HCT116 (cell line): Measurements from ENCODE around the gene MBD5. TPM values are rescaled to one million over a fixed set of nuclear protein-coding genes. Genes with fewer than 3 reads are reported as not detected.

Experiments used
- ATAC-seq: fragments of 200-7000 bp; cut with Tn5 transposase; 2 replicates; pipeline ENCODE4 v1.9.1; 2020; ENCODE audit warnings: mild to moderate bottlenecking, moderate library complexity
- BruUV-seq: library from RNA; stranded (reverse); fragments of 400-500 nt; replicated peaks from 2 replicates; lab custom pipeline; 2021; lab: Mats Ljungman, UMichigan
- CTCF ChIA-PET: fragments of 300-600 bp; sonication (Branson Sonifier 250); formaldehyde crosslinking; loops from one replicate; lab custom pipeline; 2021; ENCODE audit warnings: antibody characterized with exemption; lab: Charles Lee
- POLR2A ChIA-PET: fragments of 300-600, 350-600 bp; sonication (Branson Sonifier 250); formaldehyde crosslinking; loops from one replicate; lab custom pipeline; 2021; ENCODE audit warnings: antibody characterized with exemption; lab: Charles Lee
- RAD21 ChIA-PET, 2 experiments: fragments of 300-600 bp; sonication (Branson Sonifier 250); formaldehyde crosslinking; loops; one replicate each; lab custom pipeline; 2023; ENCODE audit warnings: low total read pairs in 2 of 2; ENCODE audit not compliant: uncharacterized antibody in 2 of 2, unreplicated experiment in 2 of 2, low non-redundant PET in 1 of 2; lab: Charles Lee
- DNase-seq: peaks from one replicate; pipeline ENCODE4 v3.0.0-alpha.2; 2010; ENCODE audit warnings: low read depth, low spot score
- H2AFZ ChIP-seq: fragments of 200-600 bp; shearing (Covaris generic), sonication (generic); 2 replicates; pipeline ENCODE4 v1.6.1; 2017; ENCODE audit warnings: low read depth, mixed run types, mixed read lengths, antibody characterized with exemption, low read length; ENCODE audit not compliant: poor library complexity, severe bottlenecking
- H3K27ac ChIP-seq: 2 replicates; pipeline ENCODE4 v1.5.1; 2012; ENCODE audit warnings: low read depth, low read length
- H3K27me3 ChIP-seq: fragments of 200-600 bp; sonication (generic); 2 replicates; pipeline ENCODE4 v1.6.1; 2016; ENCODE audit warnings: mixed run types, low read length, mixed read lengths; ENCODE audit not compliant: insufficient read depth
- H3K36me3 ChIP-seq, 2 experiments: fragments of 200-500 bp in 1 of 2; fragments of 200-600 bp in 1 of 2; sonication (Bioruptor generic) in 1 of 2; sonication (generic) in 1 of 2; 2 replicates each; pipeline versions ENCODE4 v1.5.1 to v1.6.1; 2014 to 2016; ENCODE audit warnings: low read length in 2 of 2, inconsistent platforms in 1 of 2, mixed read lengths in 1 of 2, mixed run types in 1 of 2; ENCODE audit not compliant: insufficient read depth in 2 of 2, control insufficient read depth in 1 of 2
- H3K4me1 ChIP-seq, 2 experiments: fragments of 200-600 bp in 1 of 2; sonication (generic) in 1 of 2; 2 replicates each; pipeline versions ENCODE4 v1.5.1 to v1.6.1; 2012 to 2017; ENCODE audit warnings: low read length in 2 of 2, inconsistent platforms in 1 of 2, mild to moderate bottlenecking in 1 of 2, mixed read lengths in 1 of 2, mixed run types in 1 of 2, moderate library complexity in 1 of 2; ENCODE audit not compliant: insufficient read depth in 2 of 2, control insufficient read depth in 1 of 2
- H3K4me2 ChIP-seq: fragments of 200-600 bp; sonication (generic); 2 replicates; pipeline ENCODE4 v1.6.1; 2017; ENCODE audit warnings: mixed run types, low read length, mixed read lengths
- H3K4me3 ChIP-seq, 2 experiments: fragments of 200-600 bp in 1 of 2; sonication (generic) in 1 of 2; replicated peaks in 1 of 2; 2 replicates each; pipeline ENCODE4 v1.5.1; 2011 to 2016; ENCODE audit warnings: low read length in 2 of 2, control low read depth in 1 of 2, low read depth in 1 of 2, mild to moderate bottlenecking in 1 of 2, mixed read lengths in 1 of 2, mixed run types in 1 of 2
- H3K79me2 ChIP-seq: fragments of 200-600 bp; sonication (generic); 2 replicates; pipeline ENCODE4 v1.6.1; 2017; ENCODE audit warnings: mild to moderate bottlenecking, mixed run types, low read length, moderate library complexity, mixed read lengths; ENCODE audit not compliant: insufficient read depth
- H3K9ac ChIP-seq: fragments of 200-600 bp; sonication (generic); 2 replicates; pipeline ENCODE4 v1.6.1; 2016; ENCODE audit warnings: low read length, mixed read lengths
- H3K9me2 ChIP-seq: fragments of 200-600 bp; sonication (generic), shearing (Covaris generic); 2 replicates; pipeline ENCODE4 v1.6.1; 2017; ENCODE audit warnings: mixed run types, mild to moderate bottlenecking, moderate library complexity; ENCODE audit not compliant: insufficient read depth
- H3K9me3 ChIP-seq, 2 experiments: fragments of 200-500 bp in 1 of 2; fragments of 200-600 bp in 1 of 2; sonication (Bioruptor generic) in 1 of 2; sonication (generic) in 1 of 2; 2 replicates each; pipeline ENCODE4 v1.6.1; 2014 to 2017; ENCODE audit warnings: low read length in 2 of 2, mixed read lengths in 2 of 2, inconsistent platforms in 1 of 2, low read depth in 1 of 2, mild to moderate bottlenecking in 1 of 2, mixed run types in 1 of 2, moderate library complexity in 1 of 2; ENCODE audit not compliant: control insufficient read depth in 1 of 2, insufficient read depth in 1 of 2
- H4K20me1 ChIP-seq: fragments of 200-600 bp; sonication (generic), shearing (Covaris generic); 2 replicates; pipeline ENCODE4 v1.6.1; 2017; ENCODE audit warnings: mixed run types, mild to moderate bottlenecking, moderate library complexity; ENCODE audit not compliant: insufficient read depth
- CBX3 ChIP-seq: IDR thresholded peaks from 2 replicates; pipeline ENCODE4 v1.6.1; 2012; ENCODE audit warnings: low read depth
- CEBPB ChIP-seq: IDR thresholded peaks from 2 replicates; pipeline ENCODE4 v1.6.1; 2012; ENCODE audit warnings: low read depth
- CTCF ChIP-seq, 3 experiments: fragments of 200-600 bp in 1 of 3; sonication (generic) in 1 of 3; IDR thresholded peaks in 2 of 3; conservative IDR thresholded peaks in 1 of 3; 2 replicates each; pipeline ENCODE4 v1.5.1; 2012 to 2017; ENCODE audit warnings: low read depth in 2 of 3, low read length in 2 of 3, antibody characterized with exemption in 1 of 3, borderline replicate concordance in 1 of 3, control low read depth in 1 of 3, mild to moderate bottlenecking in 1 of 3, mixed read lengths in 1 of 3, mixed run types in 1 of 3, moderate library complexity in 1 of 3; ENCODE audit not compliant: insufficient read depth in 1 of 3
- EGR1 ChIP-seq: IDR thresholded peaks from 2 replicates; pipeline ENCODE4 v1.6.1; 2012; ENCODE audit warnings: low read depth
- ELF1 ChIP-seq: IDR thresholded peaks from 2 replicates; pipeline ENCODE4 v1.6.1; 2012; ENCODE audit warnings: low read depth, borderline replicate concordance
- EZH2 ChIP-seq: fragments of 200-600 bp; sonication (generic); IDR thresholded peaks from 2 replicates; pipeline ENCODE4 v1.6.1; 2017; ENCODE audit warnings: antibody characterized with exemption, mixed run types
- EZH2phosphoT487 ChIP-seq: fragments of 200-600 bp; IDR thresholded peaks from 2 replicates; pipeline ENCODE4 v1.6.1; 2018; ENCODE audit warnings: antibody characterized with exemption, borderline replicate concordance
- FOSL1 ChIP-seq: IDR thresholded peaks from 2 replicates; pipeline ENCODE4 v1.6.1; 2012; ENCODE audit warnings: low read depth
- JUND ChIP-seq: IDR thresholded peaks from 2 replicates; pipeline ENCODE4 v1.6.1; 2012
- POLR2A ChIP-seq: IDR thresholded peaks from 2 replicates; pipeline ENCODE4 v1.7.0; 2011; ENCODE audit warnings: borderline replicate concordance; ENCODE audit not compliant: insufficient read depth, insufficient read length; ENCODE audit errors: extremely low read depth
- POLR2AphosphoS5 ChIP-seq: IDR thresholded peaks from 2 replicates; pipeline ENCODE4 v1.6.1; 2011; ENCODE audit warnings: mild to moderate bottlenecking, low read depth, low read length, moderate library complexity
- RAD21 ChIP-seq: IDR thresholded peaks from 2 replicates; pipeline ENCODE4 v1.6.1; 2012; ENCODE audit warnings: low read depth, mild to moderate bottlenecking
- SIN3A ChIP-seq: IDR thresholded peaks from 2 replicates; pipeline ENCODE4 v1.6.1; 2012; ENCODE audit warnings: low read depth
- SP1 ChIP-seq: IDR thresholded peaks from 2 replicates; pipeline ENCODE4 v1.6.1; 2012; ENCODE audit warnings: low read depth
- TCF7L2 ChIP-seq: IDR thresholded peaks from 2 replicates; pipeline ENCODE4 v1.7.0; 2011; ENCODE audit warnings: borderline replicate concordance, inconsistent platforms; ENCODE audit not compliant: insufficient read depth, insufficient read length; ENCODE audit errors: extremely low read depth
- YY1 ChIP-seq: IDR thresholded peaks from 2 replicates; pipeline ENCODE4 v1.6.1; 2011; ENCODE audit warnings: low read length, low read depth, moderate library complexity, mild to moderate bottlenecking; ENCODE audit not compliant: insufficient replicate concordance; ENCODE audit errors: extremely low read depth
- ZFX ChIP-seq: fragments of 450-650 bp; IDR thresholded peaks from 2 replicates; pipeline ENCODE4 v1.6.1; 2017
- ZNF274 ChIP-seq: fragments of 200-500 bp; sonication (Bioruptor generic); IDR thresholded peaks from 2 replicates; pipeline ENCODE4 v1.6.1; 2014; ENCODE audit warnings: mild to moderate bottlenecking, low read depth, low read length, inconsistent platforms
- intact Hi-C: fragments of 100-400 bp; cut with micrococcal nuclease; formaldehyde crosslinking; loops from 2 replicates; pipeline ENCODE4 v1.10.0; 2022
- total RNA-seq: library from RNA; stranded (reverse); gene quantifications from one replicate; pipeline ENCODE4 v1.2.1, GENCODE V29; 2021; ENCODE audit not compliant: unreplicated experiment

MBD5 gene
- total RNA-seq, 1 experiment from 2014 or later = 20.5 TPM

DNA sequence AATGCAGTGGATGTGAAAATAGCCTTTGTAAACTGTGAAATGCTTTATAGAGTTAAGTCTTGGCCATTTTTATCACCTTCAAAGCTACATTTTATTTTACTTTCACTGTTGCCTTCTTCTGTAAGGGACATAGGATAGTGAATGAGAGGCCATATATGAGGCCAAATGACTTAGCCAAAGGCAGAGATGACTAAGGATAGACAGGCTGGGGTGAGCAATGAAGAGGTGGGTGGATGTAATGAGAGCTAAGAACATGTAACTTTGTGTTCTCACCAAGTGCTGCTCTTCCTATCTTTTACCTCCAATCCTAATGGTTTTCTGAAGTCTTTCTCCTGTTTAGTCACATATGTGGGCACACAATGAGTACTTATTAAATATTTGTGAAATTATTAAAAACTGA lies 101.9 kb downstream of the MBD5 start:
- ATAC-seq = no peak
- ChIA-PET POLR2A (no interaction called here), CTCF (no interaction called here), RAD21 (no interaction called here)
- no peaks in the 10 kb centered on the region for H3K4me1 ChIP-seq
- no peak for TF ChIP-seq CBX3
- no peak for TF ChIP-seq POLR2AphosphoS5
- no peak for TF ChIP-seq YY1
- no peak for TF ChIP-seq EZH2
- no peak for TF ChIP-seq EGR1
- no peak for TF ChIP-seq POLR2A
- no peak for TF ChIP-seq TCF7L2
- TF ChIP-seq ZFX = no peak
- TF ChIP-seq JUND = no peak
- TF ChIP-seq ZNF274 = no peak
- no peak for TF ChIP-seq ELF1
- no peak overlapping the region for H3K9ac ChIP-seq
- H3K4me3 ChIP-seq = no peak overlapping the region
- H3K27ac ChIP-seq = no peak overlapping the region
- H3K9me2 ChIP-seq = no peaks in the 10 kb centered on the region
- DNase-seq = no peak
- H3K9me3 ChIP-seq = no peaks in the 10 kb centered on the region
- H3K27me3 ChIP-seq = no peaks in the 10 kb centered on the region
- H3K4me2 ChIP-seq = no peak overlapping the region
- no peaks in the 10 kb centered on the region for H3K79me2 ChIP-seq
- no peaks in the 10 kb centered on the region for H3K36me3 ChIP-seq
- intact Hi-C loops = no loop called here
- H4K20me1 ChIP-seq = no peaks in the 10 kb centered on the region
- no TSS peak for BruUV-seq
- no peak overlapping the region for H2AFZ ChIP-seq

DNA sequence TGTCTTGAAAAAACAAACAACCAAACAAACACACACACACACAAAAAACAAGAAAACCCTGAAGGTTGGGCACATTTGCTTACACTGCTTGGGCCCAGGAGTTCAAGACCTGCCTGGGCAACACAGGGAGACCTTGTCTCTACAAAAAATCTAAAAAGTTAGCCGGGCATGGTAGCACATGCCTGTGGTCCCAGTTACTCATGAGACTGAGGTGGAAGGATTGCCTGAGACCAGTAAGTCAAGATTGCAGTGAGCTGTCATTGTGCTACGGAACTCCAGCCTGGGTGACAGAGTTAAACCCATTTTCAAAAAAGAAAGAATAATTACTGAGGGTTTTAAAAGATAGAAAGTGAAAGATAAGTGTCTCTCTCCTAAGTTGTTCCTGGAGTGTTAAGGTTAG lies 103.4 kb downstream of the MBD5 start:
- Histone ChIP-seq H3K27ac (no peak overlapping the region), H3K9ac (no peak overlapping the region), H3K9me2 (no peaks in the 10 kb centered on the region), H4K20me1 (no peaks in the 10 kb centered on the region), H3K9me3 (no peaks in the 10 kb centered on the region), H3K4me3 (no peak overlapping the region), H3K4me2 (no peak overlapping the region), H2AFZ (no peak overlapping the region), H3K79me2 (no peaks in the 10 kb centered on the region), H3K4me1 (no peaks in the 10 kb centered on the region), H3K27me3 (no peaks in the 10 kb centered on the region), H3K36me3 (no peaks in the 10 kb centered on the region)
- POLR2A ChIA-PET = no interaction called here
- RAD21 ChIA-PET = no interaction called here
- BruUV-seq = no TSS peak
- no peak for ATAC-seq
- CTCF ChIA-PET = no interaction called here
- DNase-seq = no peak
- no peak for TF ChIP-seq JUND
- TF ChIP-seq CTCF (IDR thresholded peaks at IDR 0.05 in 2 of 3, conservative IDR thresholded peaks at IDR 0.05 in 1 of 3; ENCODE audit: borderline replicate concordance in 1 of 3, insufficient read depth in 1 of 3, low read depth in 2 of 3, low read length in 2 of 3) = no peak
- no peak for TF ChIP-seq RAD21
- no peak for TF ChIP-seq FOSL1
- no peak for TF ChIP-seq EZH2phosphoT487
- TF ChIP-seq CEBPB = no peak
- no peak for TF ChIP-seq POLR2A
- no peak for TF ChIP-seq CBX3
- no peak for TF ChIP-seq SIN3A
- TF ChIP-seq SP1 = no peak
- intact Hi-C loops = no loop called here
